ENCODE results near the gene SV2C. TPM values are rescaled to one million over a fixed set of nuclear protein-coding genes. Genes with fewer than 3 reads are reported as not detected.

The SV2C gene
- total RNA-seq, 4 donors from 2014 or later, result 0.06 to 0.36 (median 0.13) TPM

GRCh38 chr5:76175821-76176403 lies 92.7 kb downstream of the SV2C start:
- DNase-seq (ENCODE audit: low spot score) (no peak), ATAC-seq (ENCODE audit: low FRiP score) (no peak)
- TF ChIP-seq, protein P1, sequence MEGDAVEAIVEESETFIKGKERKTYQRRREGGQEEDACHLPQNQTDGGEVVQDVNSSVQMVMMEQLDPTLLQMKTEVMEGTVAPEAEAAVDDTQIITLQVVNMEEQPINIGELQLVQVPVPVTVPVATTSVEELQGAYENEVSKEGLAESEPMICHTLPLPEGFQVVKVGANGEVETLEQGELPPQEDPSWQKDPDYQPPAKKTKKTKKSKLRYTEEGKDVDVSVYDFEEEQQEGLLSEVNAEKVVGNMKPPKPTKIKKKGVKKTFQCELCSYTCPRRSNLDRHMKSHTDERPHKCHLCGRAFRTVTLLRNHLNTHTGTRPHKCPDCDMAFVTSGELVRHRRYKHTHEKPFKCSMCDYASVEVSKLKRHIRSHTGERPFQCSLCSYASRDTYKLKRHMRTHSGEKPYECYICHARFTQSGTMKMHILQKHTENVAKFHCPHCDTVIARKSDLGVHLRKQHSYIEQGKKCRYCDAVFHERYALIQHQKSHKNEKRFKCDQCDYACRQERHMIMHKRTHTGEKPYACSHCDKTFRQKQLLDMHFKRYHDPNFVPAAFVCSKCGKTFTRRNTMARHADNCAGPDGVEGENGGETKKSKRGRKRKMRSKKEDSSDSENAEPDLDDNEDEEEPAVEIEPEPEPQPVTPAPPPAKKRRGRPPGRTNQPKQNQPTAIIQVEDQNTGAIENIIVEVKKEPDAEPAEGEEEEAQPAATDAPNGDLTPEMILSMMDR (IDR thresholded peaks at IDR 0.05), result no peak

DNA sequence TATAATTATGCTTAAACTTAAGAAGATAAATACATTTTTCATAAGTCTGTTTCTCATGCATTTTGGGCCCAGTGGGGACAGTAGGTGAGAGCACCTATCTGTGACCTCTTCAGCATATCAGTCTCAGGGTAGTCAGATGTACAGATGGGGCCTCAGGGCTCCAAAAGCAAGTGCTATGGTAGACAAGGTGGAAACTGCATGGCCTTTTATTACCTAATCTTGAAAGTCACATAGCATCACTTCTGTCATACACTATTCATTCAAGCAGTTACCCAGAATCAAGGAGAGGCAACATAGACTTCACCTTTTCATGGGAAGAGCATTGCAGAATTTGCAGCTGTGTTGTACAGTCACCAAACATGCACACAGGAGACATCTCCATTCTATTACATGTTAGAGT lies 94.8 kb downstream of the SV2C start:
- TF ChIP-seq, protein P1 (IDR thresholded peaks at IDR 0.05), result no peak
- no peak for DNase-seq (ENCODE audit: low spot score)
- no peak for ATAC-seq (ENCODE audit: low FRiP score)

GRCh38 chr5:76178913-76179312 lies 95.7 kb downstream of the SV2C start:
- DNase-seq (ENCODE audit: low spot score) (no peak), ATAC-seq (ENCODE audit: low FRiP score) (no peak)
- TF ChIP-seq, protein P1 (IDR thresholded peaks at IDR 0.05), result no peak

GRCh38 chr5:76180814-76181805 lies 97.9 kb downstream of the SV2C start:
- TF ChIP-seq, protein P1 (IDR thresholded peaks at IDR 0.05), result no peak
- DNase-seq (ENCODE audit: low spot score) (no peak), ATAC-seq (ENCODE audit: low FRiP score) (no peak)

- TF ChIP-seq, protein P1 (IDR thresholded peaks at IDR 0.05), result no peak
- ATAC-seq (ENCODE audit: low FRiP score) (no peak), DNase-seq (ENCODE audit: low spot score) (no peak)
Observed at GRCh38 chr5:76187386-76187785, 104.2 kb downstream of the SV2C start.

DNA sequence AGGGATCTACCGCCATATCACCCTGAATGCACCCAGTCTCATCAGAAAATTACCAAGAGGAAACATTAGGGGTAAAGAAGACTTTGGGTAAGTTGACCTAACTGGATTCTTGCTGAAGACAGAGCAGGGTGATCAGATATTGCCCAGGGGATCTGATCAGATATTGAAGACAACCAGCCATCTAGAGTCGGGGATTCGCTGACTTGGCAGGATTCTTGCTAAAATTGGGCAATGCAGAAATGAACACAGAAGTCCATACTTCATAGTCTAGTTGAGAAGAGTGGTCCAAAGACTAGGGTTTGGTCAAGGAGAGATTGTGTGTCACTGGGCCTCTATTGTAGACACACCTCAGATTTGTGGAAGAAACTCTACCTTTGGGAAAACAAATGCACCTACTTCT lies 107.2 kb downstream of the SV2C start:
- ATAC-seq (ENCODE audit: low FRiP score) (no peak), DNase-seq (ENCODE audit: low spot score) (no peak)
- TF ChIP-seq, protein P1 (IDR thresholded peaks at IDR 0.05), result no peak
